SK-N-SH (cell line): ENCODE measurements around the gene ZNF608. TPM values are rescaled to one million over a fixed set of nuclear protein-coding genes. Genes with fewer than 3 reads are reported as not detected.

Experiments used
- CTCF ChIA-PET: fragments of 300-600, 350-600 bp; formaldehyde crosslinking; extraction: SDS; loops from one replicate; lab custom pipeline; 2021; lab: Yijun Ruan, JAX
- POLR2A ChIA-PET: fragments of 350-600 bp; sonication (Branson Sonifier 250); formaldehyde crosslinking; extraction: SDS; loops from one replicate; lab custom pipeline; 2020; ENCODE audit warnings: antibody characterized with exemption, inconsistent platforms; lab: Yijun Ruan, JAX
- DNase-seq: peaks from one replicate; pipeline ENCODE4 v3.0.0; 2012
- H2AFZ ChIP-seq: fragments of 200-600 bp; sonication (generic); 2 replicates; pipeline ENCODE4 v1.8.1; 2016; ENCODE audit warnings: antibody characterized with exemption, mild to moderate bottlenecking, low read depth
- H3F3A ChIP-seq: fragments of 200-600 bp; sonication (generic); replicated peaks from 2 replicates; pipeline ENCODE3; 2016; ENCODE audit warnings: antibody characterized with exemption, mild to moderate bottlenecking; ENCODE audit not compliant: insufficient read depth
- H3K27ac ChIP-seq, 2 experiments: fragments of 200-500 bp in 1 of 2; fragments of 200-600 bp in 1 of 2; sonication (Bioruptor generic) in 1 of 2; sonication (generic), shearing (Covaris generic) in 1 of 2; 2 replicates each; pipeline versions ENCODE4 v1.5.1 to v1.6.1; 2014 to 2016; ENCODE audit warnings: low read depth in 2 of 2, inconsistent platforms in 1 of 2, low read length in 1 of 2, mild to moderate bottlenecking in 1 of 2, mixed read lengths in 1 of 2
- H3K27me3 ChIP-seq: fragments of 200-600 bp; sonication (generic), shearing (Covaris generic); 2 replicates; pipeline ENCODE4 v1.6.1; 2016; ENCODE audit warnings: mixed run types; ENCODE audit not compliant: insufficient read depth
- H3K36me3 ChIP-seq, 2 experiments: fragments of 200-500 bp in 1 of 2; fragments of 200-600 bp in 1 of 2; sonication (Bioruptor generic) in 1 of 2; sonication (generic) in 1 of 2; replicated peaks in 1 of 2; 2 replicates each; pipeline versions ENCODE3 to v1.5.1; 2014 to 2016; ENCODE audit warnings: low read length in 1 of 2, mild to moderate bottlenecking in 1 of 2; ENCODE audit not compliant: insufficient read depth in 2 of 2, control insufficient read depth in 1 of 2
- H3K4me1 ChIP-seq, 2 experiments: fragments of 200-500 bp in 1 of 2; fragments of 200-600 bp in 1 of 2; sonication (Bioruptor generic) in 1 of 2; sonication (generic), shearing (Covaris generic) in 1 of 2; 2 replicates each; pipeline versions ENCODE4 v1.5.1 to v1.6.1; 2014 to 2016; ENCODE audit warnings: low read depth in 1 of 2, low read length in 1 of 2, mixed run types in 1 of 2; ENCODE audit not compliant: insufficient read depth in 2 of 2, control insufficient read depth in 1 of 2
- H3K4me2 ChIP-seq: fragments of 200-600 bp; sonication (generic), shearing (Covaris generic); 2 replicates; pipeline ENCODE4 v1.6.1; 2017; ENCODE audit warnings: mixed run types
- H3K4me3 ChIP-seq, 2 experiments: fragments of 200-500 bp in 1 of 2; fragments of 200-600 bp in 1 of 2; sonication (Bioruptor generic) in 1 of 2; sonication (generic), shearing (Covaris generic) in 1 of 2; 2 replicates each; pipeline versions ENCODE4 v1.5.1 to v1.8.1; 2014 to 2016; ENCODE audit warnings: low read depth in 2 of 2, inconsistent platforms in 1 of 2, low read length in 1 of 2, mild to moderate bottlenecking in 1 of 2, mixed read lengths in 1 of 2, moderate library complexity in 1 of 2
- H3K79me2 ChIP-seq: fragments of 200-600 bp; sonication (generic); 2 replicates; pipeline ENCODE4 v1.8.1; 2017; ENCODE audit warnings: mild to moderate bottlenecking; ENCODE audit not compliant: insufficient read depth
- H3K9ac ChIP-seq: fragments of 200-600 bp; sonication (generic); 2 replicates; pipeline ENCODE4 v1.6.1; 2017; ENCODE audit warnings: mixed run types
- H3K9me2 ChIP-seq: fragments of 200-600 bp; sonication (generic); 2 replicates; pipeline ENCODE4 v1.6.1; 2017; ENCODE audit warnings: mixed run types
- H3K9me3 ChIP-seq: fragments of 200-600 bp; sonication (generic); 2 replicates; pipeline ENCODE4 v1.6.1; 2017; ENCODE audit warnings: mixed run types, mild to moderate bottlenecking, moderate library complexity
- H4K20me1 ChIP-seq: fragments of 200-600 bp; sonication (generic); 2 replicates; pipeline ENCODE4 v1.6.1; 2017; ENCODE audit warnings: mild to moderate bottlenecking, mixed run types; ENCODE audit not compliant: insufficient read depth
- CHD2 ChIP-seq: fragments of 150-350 bp; IDR thresholded peaks from 2 replicates; pipeline ENCODE4 v1.6.1; 2018; ENCODE audit warnings: low read length; ENCODE audit not compliant: partially characterized antibody
- CTCF ChIP-seq: fragments of 200-600 bp; sonication (generic); IDR thresholded peaks from 2 replicates; pipeline ENCODE4 v1.6.1; 2017; ENCODE audit warnings: antibody characterized with exemption, mild to moderate bottlenecking, moderate library complexity
- ELF1 ChIP-seq: IDR thresholded peaks from 2 replicates; pipeline ENCODE4 v1.4.0; 2012
- EZH2phosphoT487 ChIP-seq: fragments of 200-600 bp; sonication (generic); IDR thresholded peaks from 2 replicates; pipeline ENCODE4 v1.6.1; 2017; ENCODE audit warnings: low read depth, mixed run types, mild to moderate bottlenecking, antibody characterized with exemption, moderate library complexity, borderline replicate concordance
- FOSL2 ChIP-seq: IDR thresholded peaks from 2 replicates; pipeline ENCODE4 v1.4.0; 2012; ENCODE audit warnings: low read depth, mild to moderate bottlenecking, moderate library complexity, borderline replicate concordance
- GABPA ChIP-seq: IDR thresholded peaks from 2 replicates; pipeline ENCODE4 v1.4.0; 2012; ENCODE audit warnings: low read depth, mild to moderate bottlenecking
- IRF3 ChIP-seq: fragments of 150-350 bp; IDR thresholded peaks from 2 replicates; pipeline ENCODE4 v1.6.1; 2016; ENCODE audit warnings: mild to moderate bottlenecking, low read depth, low read length
- JUND ChIP-seq: IDR thresholded peaks from 2 replicates; pipeline ENCODE4 v1.4.0; 2012
- POLR2AphosphoS5 ChIP-seq: IDR thresholded peaks from 2 replicates; pipeline ENCODE4 v1.6.1; 2012; ENCODE audit warnings: low read depth, low read length
- RAD21 ChIP-seq: IDR thresholded peaks from 2 replicates; pipeline ENCODE4 v1.6.1; 2012; ENCODE audit warnings: mild to moderate bottlenecking, low read length
- RCOR1 ChIP-seq: fragments of 150-350 bp; IDR thresholded peaks from 2 replicates; pipeline ENCODE4 v1.6.1; 2017; ENCODE audit warnings: antibody characterized with exemption, low read length
- SIN3A ChIP-seq: IDR thresholded peaks from 2 replicates; pipeline ENCODE4 v1.6.1; 2012; ENCODE audit warnings: low read depth, mild to moderate bottlenecking, low read length, moderate library complexity, borderline replicate concordance
- SMC3 ChIP-seq: IDR thresholded peaks from 2 replicates; pipeline ENCODE4 v1.6.1; 2012; ENCODE audit warnings: low read depth, low read length, improper control_type of control experiment
- TEAD4 ChIP-seq: IDR thresholded peaks from 2 replicates; pipeline ENCODE4 v1.4.0; 2012; ENCODE audit warnings: mild to moderate bottlenecking, borderline replicate concordance; ENCODE audit not compliant: insufficient read depth
- WGBS: methylation state at CpG from one replicate; pipeline ENCODE4 v1.1.6; 2017; ENCODE audit warnings: low lambda C conversion rate; 5-methylcytosine and 5-hydroxymethylcytosine counted together
- polyA plus RNA-seq, 3 experiments: library from polyadenylated mRNA; depleted of rRNA; stranded (reverse); fragments of >200 nt; gene quantifications; 2 replicates each; pipeline ENCODE4 v1.2.3, GENCODE V29; 2012

The ZNF608 gene
- polyA plus RNA-seq, 1 of the 3 experiments (the other 2 are of a cell fraction): 4.9 TPM

GRCh38 chr5:124701873-124702425 is 44.5 kb downstream of the ZNF608 start (continued):
- TF ChIP-seq GABPA: no peak
- TF ChIP-seq FOSL2: no peak
- TF ChIP-seq SMC3: no peak

GRCh38 chr5:124701016-124701415 is 45.4 kb downstream of the ZNF608 start:
- peaks cover 0 to 21% of the 10 kb centered on the region in 2 experiments; a peak in 2 of 4 replicates for H3K4me1 ChIP-seq
- POLR2A ChIA-PET: no interaction called here
- no peaks in the 10 kb centered on the region for H3K9me3 ChIP-seq
- CTCF ChIA-PET: interaction anchor here (1.3 kb wide), 1 partner anchor 15 kb away, joined by 3 read pairs; no protein-coding TSS in a partner anchor
- no peaks in the 10 kb centered on the region for H3K79me2 ChIP-seq
- H3K4me3 ChIP-seq: no peak overlapping the region
- H2AFZ ChIP-seq: no peak overlapping the region
- no peaks in the 10 kb centered on the region for H3K27me3 ChIP-seq
- DNase-seq: no peak
- H3K4me2 ChIP-seq: no peak overlapping the region
- H3F3A ChIP-seq: peaks cover 3% of the 10 kb centered on the region
- no peak for TF ChIP-seq CTCF
- no peak for TF ChIP-seq RCOR1
- TF ChIP-seq POLR2AphosphoS5: no peak
- TF ChIP-seq IRF3: no peak
- TF ChIP-seq SIN3A: no peak
- H3K27ac ChIP-seq: no peak overlapping the region
- H4K20me1 ChIP-seq: no peaks in the 10 kb centered on the region; the same call in 1 of the 2 replicates
- H3K36me3 ChIP-seq: no peaks in the 10 kb centered on the region
- WGBS: 96% methylated on average over 9 of the region's 9 CpGs
- H3K9me2 ChIP-seq: no peaks in the 10 kb centered on the region
- H3K9ac ChIP-seq: no peak overlapping the region

GRCh38 chr5:124700333-124700732 is 46.1 kb downstream of the ZNF608 start:
- peaks cover 0 to 15% of the 10 kb centered on the region in 2 experiments; a peak in 1 of 4 replicates for H3K4me1 ChIP-seq
- 96% methylated on average over 3 of the region's 3 CpGs for WGBS
- no peaks in the 10 kb centered on the region for H3K9me2 ChIP-seq
- no peak overlapping the region for H3K4me2 ChIP-seq
- POLR2A ChIA-PET: no interaction called here
- H3K27ac ChIP-seq: no peak overlapping the region
- no peaks in the 10 kb centered on the region for H3K79me2 ChIP-seq
- no peaks in the 10 kb centered on the region for H3K36me3 ChIP-seq
- TF ChIP-seq POLR2AphosphoS5 (no peak), EZH2phosphoT487 (no peak), SIN3A (no peak), JUND (no peak), FOSL2 (no peak), ELF1 (no peak), RCOR1 (no peak), TEAD4 (no peak), RAD21 (no peak), CHD2 (no peak)
- no peak overlapping the region for H3K4me3 ChIP-seq
- H3F3A ChIP-seq: peaks cover 3% of the 10 kb centered on the region
- H3K9me3 ChIP-seq: no peaks in the 10 kb centered on the region
- DNase-seq: no peak
- no peaks in the 10 kb centered on the region; the same call in 1 of the 2 replicates for H4K20me1 ChIP-seq
- no peaks in the 10 kb centered on the region for H3K27me3 ChIP-seq
- no peak overlapping the region for H3K9ac ChIP-seq
- no peak overlapping the region for H2AFZ ChIP-seq
- CTCF ChIA-PET: no interaction called here
